WTC11 (cell line): Measurements from ENCODE around the gene SPNS2. TPM values are rescaled to one million over a fixed set of nuclear protein-coding genes. Genes with fewer than 3 reads are reported as not detected.

Source experiments
- ATAC-seq: fragments of 200-7000 bp; cut with Tn5 transposase; 2 replicates; pipeline ENCODE4 v1.10.0; 2021; ENCODE audit warnings: mild to moderate bottlenecking, moderate library complexity
- CTCF ChIA-PET: fragments of 300-600 bp; sonication (Branson Sonifier 250); formaldehyde crosslinking; loops from one replicate; lab custom pipeline; 2021; ENCODE audit warnings: antibody characterized with exemption; lab: Charles Lee
- POLR2A ChIA-PET: fragments of 350-600 bp; sonication (Branson Sonifier 250); formaldehyde crosslinking; loops from one replicate; lab custom pipeline; 2021; ENCODE audit warnings: antibody characterized with exemption; lab: Charles Lee
- DNase-seq: peaks from one replicate; pipeline ENCODE4 v3.0.0; 2021; ENCODE audit warnings: low spot score
- H3K27ac Mint-ChIP-seq: 2 replicates; pipeline ENCODE4 v1.8.0; 2021; ENCODE audit warnings: mixed read lengths
- H3K27me3 Mint-ChIP-seq: 2 replicates; pipeline ENCODE4 v1.8.0; 2021; ENCODE audit warnings: low read depth, mild to moderate bottlenecking, moderate library complexity, mixed read lengths
- H3K36me3 Mint-ChIP-seq: 2 replicates; pipeline ENCODE4 v1.8.0; 2021; ENCODE audit warnings: mixed read lengths
- H3K4me1 Mint-ChIP-seq: 2 replicates; pipeline ENCODE4 v1.8.0; 2022; ENCODE audit warnings: mixed read lengths
- H3K4me3 Mint-ChIP-seq: 2 replicates; pipeline ENCODE4 v1.8.0; 2021; ENCODE audit warnings: mild to moderate bottlenecking, moderate library complexity, mixed read lengths
- H3K9me3 Mint-ChIP-seq: 2 replicates; pipeline ENCODE4 v1.8.0; 2021; ENCODE audit warnings: mixed read lengths
- CBFB ChIP-seq: sonication (generic); formaldehyde crosslinking; IDR thresholded peaks from 2 replicates; pipeline ENCODE4 v1.8.1; 2022; ENCODE audit warnings: mild to moderate bottlenecking, low read depth, missing genetic modification reagents
- ESRRA ChIP-seq: sonication (generic); formaldehyde crosslinking; IDR thresholded peaks from 2 replicates; pipeline ENCODE4 v1.8.1; 2022; ENCODE audit warnings: mild to moderate bottlenecking, missing genetic modification reagents, borderline replicate concordance
- GTF2I ChIP-seq: fragments of 250-450 bp; sonication (Bioruptor Pico); conservative IDR thresholded peaks from 2 replicates; pipeline ENCODE4 v1.4.0; 2021; ENCODE audit warnings: mild to moderate bottlenecking
- MYBL2 ChIP-seq: sonication (generic); formaldehyde crosslinking; IDR thresholded peaks from 2 replicates; pipeline ENCODE4 v1.8.1; 2023; ENCODE audit warnings: mild to moderate bottlenecking, moderate library complexity, missing genetic modification reagents
- NFATC4 ChIP-seq: fragments of 250-450 bp; sonication (Bioruptor Pico); IDR thresholded peaks from 2 replicates; pipeline ENCODE4 v1.9.0; 2021; ENCODE audit warnings: mild to moderate bottlenecking
- NFE2L1 ChIP-seq: sonication (generic); formaldehyde crosslinking; IDR thresholded peaks from 2 replicates; pipeline ENCODE4 v1.8.1; 2023; ENCODE audit warnings: missing genetic modification reagents
- NR2C2 ChIP-seq: sonication (generic); formaldehyde crosslinking; IDR thresholded peaks from 2 replicates; pipeline ENCODE4 v1.8.0; 2022; ENCODE audit warnings: mild to moderate bottlenecking, missing genetic modification reagents
- NR3C1 ChIP-seq: sonication (generic); formaldehyde crosslinking; conservative IDR thresholded peaks from 2 replicates; pipeline ENCODE4 v1.8.1; 2023; ENCODE audit warnings: low read depth, mild to moderate bottlenecking, missing genetic modification reagents
- TEAD4 ChIP-seq: sonication (generic); formaldehyde crosslinking; IDR thresholded peaks from 2 replicates; pipeline ENCODE4 v1.8.0; 2022; ENCODE audit warnings: mild to moderate bottlenecking, missing genetic modification reagents
- TP53 ChIP-seq: sonication (generic); formaldehyde crosslinking; IDR thresholded peaks from 2 replicates; pipeline ENCODE4 v1.8.1; 2023; ENCODE audit warnings: mild to moderate bottlenecking, missing genetic modification reagents
- ZNF138 ChIP-seq: sonication (generic); formaldehyde crosslinking; conservative IDR thresholded peaks from 2 replicates; pipeline ENCODE4 v1.8.1; 2022; ENCODE audit warnings: mild to moderate bottlenecking, moderate library complexity, missing genetic modification reagents
- total RNA-seq: library from RNA; stranded (reverse); gene quantifications from 3 replicates; pipeline ENCODE4 v1.2.3, GENCODE V29; 2021
- TF ChIP-seq, protein P1 (sequence below): sonication (generic); formaldehyde crosslinking; IDR thresholded peaks from 2 replicates; pipeline ENCODE4 v1.8.1; 2023; ENCODE audit warnings: mild to moderate bottlenecking, missing genetic modification reagents, moderate library complexity
- TF ChIP-seq, protein P2 (sequence below): sonication (generic); formaldehyde crosslinking; IDR thresholded peaks from 2 replicates; pipeline ENCODE4 v1.8.1; 2022; ENCODE audit warnings: low read depth, mild to moderate bottlenecking, moderate library complexity, missing genetic modification reagents, borderline replicate concordance
- TF ChIP-seq, protein P3 (sequence below): sonication (generic); formaldehyde crosslinking; IDR thresholded peaks from 2 replicates; pipeline ENCODE4 v1.8.0; 2022; ENCODE audit warnings: missing genetic modification reagents
- TF ChIP-seq, protein P4 (sequence below): sonication (generic); formaldehyde crosslinking; IDR thresholded peaks from 2 replicates; pipeline ENCODE4 v1.8.0; 2022; ENCODE audit warnings: mild to moderate bottlenecking, missing genetic modification reagents
- TF ChIP-seq, protein P5 (sequence below): fragments of 250-450 bp; sonication (Bioruptor Pico); IDR thresholded peaks from 2 replicates; pipeline ENCODE4 v1.9.0; 2021; ENCODE audit warnings: mild to moderate bottlenecking
- TF ChIP-seq, protein P6 (sequence below): sonication (generic); formaldehyde crosslinking; IDR thresholded peaks from 2 replicates; pipeline ENCODE4 v1.8.1; 2023; ENCODE audit warnings: mild to moderate bottlenecking, missing genetic modification reagents, moderate library complexity
- TF ChIP-seq, protein P7 (sequence below): sonication (generic); formaldehyde crosslinking; IDR thresholded peaks from 2 replicates; pipeline ENCODE4 v1.8.1; 2022; ENCODE audit warnings: mild to moderate bottlenecking, missing genetic modification reagents, moderate library complexity, borderline replicate concordance
- TF ChIP-seq, protein P8 (sequence below): sonication (generic); formaldehyde crosslinking; IDR thresholded peaks from 2 replicates; pipeline ENCODE4 v1.8.0; 2023; ENCODE audit warnings: missing genetic modification reagents
- TF ChIP-seq, protein P9 (sequence below): fragments of 250-450 bp; sonication (Bioruptor Pico); IDR thresholded peaks from 2 replicates; pipeline ENCODE4 v1.9.0; 2021; ENCODE audit warnings: mild to moderate bottlenecking

SPNS2 gene
- total RNA-seq, 1 experiment from 2014 or later, result 0.87 TPM

DNA sequence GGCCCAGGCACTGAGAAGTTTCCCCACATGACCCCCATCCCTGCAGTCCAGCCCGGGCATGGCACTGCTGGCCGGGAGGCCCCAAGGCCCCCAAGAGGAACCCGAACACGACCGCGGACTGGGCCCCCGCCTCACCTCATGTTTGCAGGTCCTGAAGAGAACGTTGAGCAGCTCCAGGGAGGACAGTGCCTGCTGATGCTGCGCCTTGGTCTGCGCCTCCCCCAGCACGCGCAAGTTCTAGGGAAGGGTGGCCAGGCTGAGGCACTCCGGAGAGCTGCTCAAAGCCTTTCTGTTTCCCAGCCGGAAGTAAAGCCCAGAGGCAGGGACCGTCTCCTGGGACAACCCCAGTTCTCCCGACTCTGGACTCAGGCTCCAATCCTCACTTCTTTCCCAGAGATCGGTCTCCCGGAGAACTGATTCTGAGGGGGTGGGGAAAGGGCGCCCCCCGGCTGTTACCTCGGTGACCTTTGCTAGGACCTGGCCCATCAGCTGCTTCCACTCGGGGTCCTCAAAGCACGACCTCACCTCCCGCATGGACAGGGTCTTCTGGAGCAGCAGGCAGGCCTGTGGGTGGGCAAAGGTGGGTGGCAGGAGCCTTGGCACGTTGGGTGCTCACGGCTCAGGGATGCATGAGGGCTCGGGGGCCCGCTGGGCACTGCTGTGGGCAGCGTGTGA lies 42.8 kb downstream of the SPNS2 start:
- Mint-ChIP-seq H3K27ac (no peak overlapping the region), H3K4me3 (no peak overlapping the region), H3K27me3 (no peaks in the 10 kb centered on the region), H3K36me3 (peaks cover 23% of the 10 kb centered on the region), H3K4me1 (peaks cover 5% of the 10 kb centered on the region; the same call in 1 of the 2 replicates), H3K9me3 (no peaks in the 10 kb centered on the region)
- CTCF ChIA-PET, result interaction anchor here (1.3 to 8.2 kb wide), 2 partner anchors 108 to 120 kb away, joined by 3 to 57 read pairs; partner anchors contain the start of gene SPNS3
- ATAC-seq (no peak), DNase-seq (peak; percentile 13)
- TF ChIP-seq TEAD4 (CRISPR knock-in tag) (no peak), NFE2L1 (CRISPR knock-in tag) (no peak), ZNF138 (no peak), NFATC4 (CRISPR knock-in tag) (no peak), GTF2I (CRISPR knock-in tag) (no peak)
- TF ChIP-seq, protein P1, sequence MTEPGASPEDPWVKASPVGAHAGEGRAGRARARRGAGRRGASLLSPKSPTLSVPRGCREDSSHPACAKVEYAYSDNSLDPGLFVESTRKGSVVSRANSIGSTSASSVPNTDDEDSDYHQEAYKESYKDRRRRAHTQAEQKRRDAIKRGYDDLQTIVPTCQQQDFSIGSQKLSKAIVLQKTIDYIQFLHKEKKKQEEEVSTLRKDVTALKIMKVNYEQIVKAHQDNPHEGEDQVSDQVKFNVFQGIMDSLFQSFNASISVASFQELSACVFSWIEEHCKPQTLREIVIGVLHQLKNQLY (CRISPR knock-in tag), result no peak
- TF ChIP-seq, protein P2, sequence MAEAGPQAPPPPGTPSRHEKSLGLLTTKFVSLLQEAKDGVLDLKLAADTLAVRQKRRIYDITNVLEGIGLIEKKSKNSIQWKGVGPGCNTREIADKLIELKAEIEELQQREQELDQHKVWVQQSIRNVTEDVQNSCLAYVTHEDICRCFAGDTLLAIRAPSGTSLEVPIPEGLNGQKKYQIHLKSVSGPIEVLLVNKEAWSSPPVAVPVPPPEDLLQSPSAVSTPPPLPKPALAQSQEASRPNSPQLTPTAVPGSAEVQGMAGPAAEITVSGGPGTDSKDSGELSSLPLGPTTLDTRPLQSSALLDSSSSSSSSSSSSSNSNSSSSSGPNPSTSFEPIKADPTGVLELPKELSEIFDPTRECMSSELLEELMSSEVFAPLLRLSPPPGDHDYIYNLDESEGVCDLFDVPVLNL, result no peak
- TF ChIP-seq, protein P3, sequence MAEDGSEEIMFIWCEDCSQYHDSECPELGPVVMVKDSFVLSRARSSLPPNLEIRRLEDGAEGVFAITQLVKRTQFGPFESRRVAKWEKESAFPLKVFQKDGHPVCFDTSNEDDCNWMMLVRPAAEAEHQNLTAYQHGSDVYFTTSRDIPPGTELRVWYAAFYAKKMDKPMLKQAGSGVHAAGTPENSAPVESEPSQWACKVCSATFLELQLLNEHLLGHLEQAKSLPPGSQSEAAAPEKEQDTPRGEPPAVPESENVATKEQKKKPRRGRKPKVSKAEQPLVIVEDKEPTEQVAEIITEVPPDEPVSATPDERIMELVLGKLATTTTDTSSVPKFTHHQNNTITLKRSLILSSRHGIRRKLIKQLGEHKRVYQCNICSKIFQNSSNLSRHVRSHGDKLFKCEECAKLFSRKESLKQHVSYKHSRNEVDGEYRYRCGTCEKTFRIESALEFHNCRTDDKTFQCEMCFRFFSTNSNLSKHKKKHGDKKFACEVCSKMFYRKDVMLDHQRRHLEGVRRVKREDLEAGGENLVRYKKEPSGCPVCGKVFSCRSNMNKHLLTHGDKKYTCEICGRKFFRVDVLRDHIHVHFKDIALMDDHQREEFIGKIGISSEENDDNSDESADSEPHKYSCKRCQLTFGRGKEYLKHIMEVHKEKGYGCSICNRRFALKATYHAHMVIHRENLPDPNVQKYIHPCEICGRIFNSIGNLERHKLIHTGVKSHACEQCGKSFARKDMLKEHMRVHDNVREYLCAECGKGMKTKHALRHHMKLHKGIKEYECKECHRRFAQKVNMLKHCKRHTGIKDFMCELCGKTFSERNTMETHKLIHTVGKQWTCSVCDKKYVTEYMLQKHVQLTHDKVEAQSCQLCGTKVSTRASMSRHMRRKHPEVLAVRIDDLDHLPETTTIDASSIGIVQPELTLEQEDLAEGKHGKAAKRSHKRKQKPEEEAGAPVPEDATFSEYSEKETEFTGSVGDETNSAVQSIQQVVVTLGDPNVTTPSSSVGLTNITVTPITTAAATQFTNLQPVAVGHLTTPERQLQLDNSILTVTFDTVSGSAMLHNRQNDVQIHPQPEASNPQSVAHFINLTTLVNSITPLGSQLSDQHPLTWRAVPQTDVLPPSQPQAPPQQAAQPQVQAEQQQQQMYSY (CRISPR knock-in tag), result no peak
- TF ChIP-seq, protein P4, sequence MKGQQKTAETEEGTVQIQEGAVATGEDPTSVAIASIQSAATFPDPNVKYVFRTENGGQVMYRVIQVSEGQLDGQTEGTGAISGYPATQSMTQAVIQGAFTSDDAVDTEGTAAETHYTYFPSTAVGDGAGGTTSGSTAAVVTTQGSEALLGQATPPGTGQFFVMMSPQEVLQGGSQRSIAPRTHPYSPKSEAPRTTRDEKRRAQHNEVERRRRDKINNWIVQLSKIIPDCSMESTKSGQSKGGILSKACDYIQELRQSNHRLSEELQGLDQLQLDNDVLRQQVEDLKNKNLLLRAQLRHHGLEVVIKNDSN (CRISPR knock-in tag), result no peak
- TF ChIP-seq, protein P5, sequence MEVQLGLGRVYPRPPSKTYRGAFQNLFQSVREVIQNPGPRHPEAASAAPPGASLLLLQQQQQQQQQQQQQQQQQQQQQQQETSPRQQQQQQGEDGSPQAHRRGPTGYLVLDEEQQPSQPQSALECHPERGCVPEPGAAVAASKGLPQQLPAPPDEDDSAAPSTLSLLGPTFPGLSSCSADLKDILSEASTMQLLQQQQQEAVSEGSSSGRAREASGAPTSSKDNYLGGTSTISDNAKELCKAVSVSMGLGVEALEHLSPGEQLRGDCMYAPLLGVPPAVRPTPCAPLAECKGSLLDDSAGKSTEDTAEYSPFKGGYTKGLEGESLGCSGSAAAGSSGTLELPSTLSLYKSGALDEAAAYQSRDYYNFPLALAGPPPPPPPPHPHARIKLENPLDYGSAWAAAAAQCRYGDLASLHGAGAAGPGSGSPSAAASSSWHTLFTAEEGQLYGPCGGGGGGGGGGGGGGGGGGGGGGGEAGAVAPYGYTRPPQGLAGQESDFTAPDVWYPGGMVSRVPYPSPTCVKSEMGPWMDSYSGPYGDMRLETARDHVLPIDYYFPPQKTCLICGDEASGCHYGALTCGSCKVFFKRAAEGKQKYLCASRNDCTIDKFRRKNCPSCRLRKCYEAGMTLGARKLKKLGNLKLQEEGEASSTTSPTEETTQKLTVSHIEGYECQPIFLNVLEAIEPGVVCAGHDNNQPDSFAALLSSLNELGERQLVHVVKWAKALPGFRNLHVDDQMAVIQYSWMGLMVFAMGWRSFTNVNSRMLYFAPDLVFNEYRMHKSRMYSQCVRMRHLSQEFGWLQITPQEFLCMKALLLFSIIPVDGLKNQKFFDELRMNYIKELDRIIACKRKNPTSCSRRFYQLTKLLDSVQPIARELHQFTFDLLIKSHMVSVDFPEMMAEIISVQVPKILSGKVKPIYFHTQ, result no peak
- TF ChIP-seq, protein P6, sequence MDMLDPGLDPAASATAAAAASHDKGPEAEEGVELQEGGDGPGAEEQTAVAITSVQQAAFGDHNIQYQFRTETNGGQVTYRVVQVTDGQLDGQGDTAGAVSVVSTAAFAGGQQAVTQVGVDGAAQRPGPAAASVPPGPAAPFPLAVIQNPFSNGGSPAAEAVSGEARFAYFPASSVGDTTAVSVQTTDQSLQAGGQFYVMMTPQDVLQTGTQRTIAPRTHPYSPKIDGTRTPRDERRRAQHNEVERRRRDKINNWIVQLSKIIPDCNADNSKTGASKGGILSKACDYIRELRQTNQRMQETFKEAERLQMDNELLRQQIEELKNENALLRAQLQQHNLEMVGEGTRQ (CRISPR knock-in tag), result no peak
- POLR2A ChIA-PET, result no interaction called here

DNA sequence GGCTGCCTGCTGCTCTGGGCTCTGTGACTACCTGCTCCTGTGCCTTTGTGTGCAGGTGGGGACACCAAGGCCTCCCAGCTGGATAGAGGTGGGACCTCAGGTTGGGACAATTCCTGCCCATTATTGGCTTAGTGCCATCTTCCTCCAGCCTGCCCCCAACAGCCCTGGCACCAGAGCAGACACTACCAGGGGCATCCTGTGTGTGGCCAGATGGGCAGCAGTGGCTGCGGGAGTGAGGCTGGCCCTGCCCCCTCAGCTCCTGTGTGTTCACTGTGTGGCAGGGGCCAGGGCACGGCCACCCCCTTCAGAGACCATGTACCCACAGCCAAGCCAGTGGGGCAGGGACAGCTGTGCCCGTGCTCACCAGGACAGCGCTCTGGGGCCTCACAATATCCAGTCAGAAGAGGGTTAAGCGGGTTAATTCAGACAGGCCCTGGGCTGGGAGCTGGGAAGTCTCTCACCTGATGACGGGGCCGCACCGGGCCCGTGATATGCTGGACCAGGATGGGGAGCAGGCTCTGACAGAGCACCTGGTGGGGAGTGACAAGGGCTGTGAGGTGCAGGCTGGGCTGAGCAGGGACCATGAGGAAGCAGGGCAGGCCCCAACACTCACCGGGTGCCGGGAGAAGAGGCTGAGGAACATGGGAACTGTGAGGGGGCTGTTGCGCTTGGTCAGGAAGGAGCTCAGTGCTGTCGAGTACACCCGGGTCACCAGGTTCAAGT lies 43.5 kb downstream of the SPNS2 start:
- Mint-ChIP-seq H3K27ac (no peak overlapping the region), H3K4me1 (peaks cover under 1% of the 10 kb centered on the region; the same call in 1 of the 2 replicates), H3K4me3 (no peak overlapping the region), H3K9me3 (no peaks in the 10 kb centered on the region), H3K36me3 (peaks cover 29% of the 10 kb centered on the region), H3K27me3 (no peaks in the 10 kb centered on the region)
- CTCF ChIA-PET, result interaction anchor here (8.2 kb wide), 1 partner anchor 121 kb away, joined by 57 read pairs; no protein-coding TSS in a partner anchor
- DNase-seq (no peak), ATAC-seq (no peak)
- POLR2A ChIA-PET, result no interaction called here
- TF ChIP-seq NR2C2, result no peak
- TF ChIP-seq, protein P7, sequence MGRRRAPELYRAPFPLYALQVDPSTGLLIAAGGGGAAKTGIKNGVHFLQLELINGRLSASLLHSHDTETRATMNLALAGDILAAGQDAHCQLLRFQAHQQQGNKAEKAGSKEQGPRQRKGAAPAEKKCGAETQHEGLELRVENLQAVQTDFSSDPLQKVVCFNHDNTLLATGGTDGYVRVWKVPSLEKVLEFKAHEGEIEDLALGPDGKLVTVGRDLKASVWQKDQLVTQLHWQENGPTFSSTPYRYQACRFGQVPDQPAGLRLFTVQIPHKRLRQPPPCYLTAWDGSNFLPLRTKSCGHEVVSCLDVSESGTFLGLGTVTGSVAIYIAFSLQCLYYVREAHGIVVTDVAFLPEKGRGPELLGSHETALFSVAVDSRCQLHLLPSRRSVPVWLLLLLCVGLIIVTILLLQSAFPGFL, result no peak
- no peak for TF ChIP-seq TP53
- TF ChIP-seq MYBL2 (CRISPR knock-in tag), result no peak
- no peak for TF ChIP-seq ESRRA (CRISPR knock-in tag)
- TF ChIP-seq, protein P8, sequence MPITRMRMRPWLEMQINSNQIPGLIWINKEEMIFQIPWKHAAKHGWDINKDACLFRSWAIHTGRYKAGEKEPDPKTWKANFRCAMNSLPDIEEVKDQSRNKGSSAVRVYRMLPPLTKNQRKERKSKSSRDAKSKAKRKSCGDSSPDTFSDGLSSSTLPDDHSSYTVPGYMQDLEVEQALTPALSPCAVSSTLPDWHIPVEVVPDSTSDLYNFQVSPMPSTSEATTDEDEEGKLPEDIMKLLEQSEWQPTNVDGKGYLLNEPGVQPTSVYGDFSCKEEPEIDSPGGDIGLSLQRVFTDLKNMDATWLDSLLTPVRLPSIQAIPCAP (CRISPR knock-in tag), result no peak
- TF ChIP-seq, protein P1 (CRISPR knock-in tag), result no peak
- no peak for TF ChIP-seq NR3C1
- TF ChIP-seq, protein P9, sequence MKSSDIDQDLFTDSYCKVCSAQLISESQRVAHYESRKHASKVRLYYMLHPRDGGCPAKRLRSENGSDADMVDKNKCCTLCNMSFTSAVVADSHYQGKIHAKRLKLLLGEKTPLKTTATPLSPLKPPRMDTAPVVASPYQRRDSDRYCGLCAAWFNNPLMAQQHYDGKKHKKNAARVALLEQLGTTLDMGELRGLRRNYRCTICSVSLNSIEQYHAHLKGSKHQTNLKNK (CRISPR knock-in tag), result no peak
- TF ChIP-seq CBFB, result no peak
